ENCODE results near the gene KCNJ9.

Gene KCNJ9

GRCh38 chr1:160087118-160087662 lies 5.9 kb downstream of the KCNJ9 start:
- H3K27me3 Mint-ChIP-seq (ENCODE audit: low read depth, poor library complexity) = peaks cover 56% of the 10 kb centered on the region
- no peaks in the 10 kb centered on the region for H3K9me3 Mint-ChIP-seq
- no peaks in the 10 kb centered on the region for H3K36me3 Mint-ChIP-seq (ENCODE audit: low read depth)
- H3K4me3 Mint-ChIP-seq = no peak overlapping the region
- TF ChIP-seq CTCF (IDR thresholded peaks at IDR 0.05) = no peak
- H3K4me1 Mint-ChIP-seq = peaks cover 14% of the 10 kb centered on the region
- H3K27ac Mint-ChIP-seq = no peak overlapping the region
- DNase-seq = no peak

DNA sequence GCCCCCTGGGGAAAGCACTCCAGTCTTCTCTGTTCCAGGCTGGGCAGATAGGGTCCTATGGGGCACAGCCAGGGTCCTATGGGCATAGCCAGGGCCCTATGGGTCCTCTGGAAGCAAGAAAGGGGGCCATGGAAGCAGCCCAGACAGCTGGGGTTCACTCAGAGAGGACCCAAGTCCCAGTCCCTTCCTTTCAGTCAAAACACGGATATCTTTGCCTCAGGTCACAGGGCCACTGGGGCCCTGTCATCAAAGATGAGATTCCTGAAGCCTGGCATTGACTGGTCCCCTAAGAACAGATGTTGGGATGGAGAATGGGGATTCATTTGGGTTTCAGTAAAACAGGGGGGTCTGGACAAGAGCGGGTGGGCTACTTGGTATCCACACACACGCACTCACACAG lies 8.5 kb downstream of the KCNJ9 start:
- H3K27me3 Mint-ChIP-seq (ENCODE audit: low read depth, poor library complexity) = peaks cover 31% of the 10 kb centered on the region
- H3K4me1 Mint-ChIP-seq = peaks cover 14% of the 10 kb centered on the region
- H3K4me3 Mint-ChIP-seq = no peak overlapping the region
- H3K27ac Mint-ChIP-seq = no peak overlapping the region
- DNase-seq = no peak
- TF ChIP-seq CTCF (IDR thresholded peaks at IDR 0.05) = no peak
- no peaks in the 10 kb centered on the region for H3K9me3 Mint-ChIP-seq
- no peaks in the 10 kb centered on the region for H3K36me3 Mint-ChIP-seq (ENCODE audit: low read depth)

GRCh38 chr1:160090760-160091159 lies 9.4 kb downstream of the KCNJ9 start:
- DNase-seq = no peak
- no peak for TF ChIP-seq CTCF (IDR thresholded peaks at IDR 0.05)
- Mint-ChIP-seq H3K4me1 (peaks cover 14% of the 10 kb centered on the region), H3K9me3 (no peaks in the 10 kb centered on the region), H3K27me3 (ENCODE audit: low read depth, poor library complexity) (peaks cover 22% of the 10 kb centered on the region), H3K36me3 (ENCODE audit: low read depth) (no peaks in the 10 kb centered on the region), H3K27ac (no peak overlapping the region), H3K4me3 (no peak overlapping the region)

DNA sequence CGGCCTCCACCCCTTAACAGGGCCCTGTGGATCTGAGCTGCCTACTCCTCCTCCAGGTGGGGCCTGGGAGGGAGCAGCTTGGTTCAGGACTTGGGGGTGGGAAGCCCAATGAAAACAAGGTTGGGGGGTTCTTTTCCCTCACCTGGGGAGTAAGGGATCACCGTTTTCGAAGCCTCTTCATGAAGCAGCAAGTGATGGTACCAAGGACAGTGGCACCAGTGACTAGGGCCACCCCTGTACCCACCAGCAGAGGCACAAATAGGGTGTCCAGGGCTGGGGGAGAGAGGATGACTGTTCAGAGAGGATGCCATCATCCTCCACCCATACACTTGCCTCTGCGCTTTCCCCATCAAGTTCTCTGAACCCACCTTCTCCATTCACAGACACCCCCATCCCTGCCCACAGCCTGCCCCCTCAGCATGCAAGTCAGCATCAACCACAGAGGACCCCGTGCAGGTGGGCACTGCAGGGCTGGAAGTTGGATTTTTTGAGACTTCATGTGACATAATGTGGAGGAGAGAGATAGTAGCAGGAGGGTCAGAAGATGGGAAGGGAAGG lies 10.4 kb downstream of the KCNJ9 start:
- no peak overlapping the region for H3K27ac Mint-ChIP-seq
- H3K27me3 Mint-ChIP-seq (ENCODE audit: low read depth, poor library complexity) = peaks cover 14% of the 10 kb centered on the region
- no peaks in the 10 kb centered on the region for H3K36me3 Mint-ChIP-seq (ENCODE audit: low read depth)
- TF ChIP-seq CTCF (IDR thresholded peaks at IDR 0.05) = no peak
- H3K4me3 Mint-ChIP-seq = no peak overlapping the region
- H3K9me3 Mint-ChIP-seq = no peaks in the 10 kb centered on the region
- peaks cover 24% of the 10 kb centered on the region for H3K4me1 Mint-ChIP-seq
- DNase-seq = no peak

DNA sequence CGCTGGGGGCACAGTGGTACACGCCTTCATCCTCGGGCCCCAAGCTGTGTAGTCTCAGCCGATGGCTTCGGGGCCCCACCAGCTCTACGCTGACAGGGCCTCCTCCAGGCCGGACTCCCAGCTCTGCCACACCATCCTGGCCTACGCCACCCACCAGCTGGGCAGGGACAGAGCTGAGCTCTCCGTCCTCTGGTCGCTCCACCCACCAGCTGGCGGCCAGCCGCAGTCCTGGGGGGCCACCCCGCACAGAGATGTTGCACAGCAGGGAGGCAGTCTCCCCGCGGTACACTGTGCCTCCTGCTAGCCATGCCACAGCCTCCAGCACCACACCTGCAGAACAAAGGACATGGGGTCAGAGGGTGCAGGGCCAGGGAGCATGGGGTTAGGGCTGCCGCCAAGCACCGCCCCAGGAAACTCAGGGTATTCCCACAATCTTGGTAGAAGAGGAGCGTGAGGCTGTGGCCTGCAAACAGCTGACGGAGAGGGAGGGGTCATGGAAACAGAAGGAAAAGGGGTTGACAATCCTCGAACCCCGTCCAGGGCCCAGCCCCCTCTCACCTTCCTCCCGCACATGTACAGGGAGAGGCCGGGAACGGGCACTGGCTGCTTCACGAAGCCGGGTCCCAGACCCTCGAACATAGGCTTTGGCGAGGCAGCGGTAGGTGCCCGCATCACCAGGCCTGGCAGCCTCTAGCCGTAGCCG lies 11.2 kb downstream of the KCNJ9 start:
- TF ChIP-seq CTCF (IDR thresholded peaks at IDR 0.05) = no peak
- Mint-ChIP-seq H3K9me3 (no peaks in the 10 kb centered on the region), H3K27ac (no peak overlapping the region), H3K27me3 (ENCODE audit: low read depth, poor library complexity) (peaks cover 14% of the 10 kb centered on the region), H3K36me3 (ENCODE audit: low read depth) (no peaks in the 10 kb centered on the region), H3K4me1 (peaks cover 32% of the 10 kb centered on the region), H3K4me3 (no peak overlapping the region)
- DNase-seq = no peak

- H3K4me3 Mint-ChIP-seq = no peak overlapping the region
- TF ChIP-seq CTCF (IDR thresholded peaks at IDR 0.05) = no peak
- H3K36me3 Mint-ChIP-seq (ENCODE audit: low read depth) = no peaks in the 10 kb centered on the region
- H3K27me3 Mint-ChIP-seq (ENCODE audit: low read depth, poor library complexity) = peaks cover 14% of the 10 kb centered on the region
- DNase-seq = no peak
- no peak overlapping the region for H3K27ac Mint-ChIP-seq
- no peaks in the 10 kb centered on the region for H3K9me3 Mint-ChIP-seq
- H3K4me1 Mint-ChIP-seq = peaks cover 36% of the 10 kb centered on the region
Measured at GRCh38 chr1:160093069-160093395, 11.7 kb downstream of the KCNJ9 start.
